Measurements from ENCODE around the gene KIF20B. TPM values are rescaled to one million over a fixed set of nuclear protein-coding genes. Genes with fewer than 3 reads are reported as not detected.

KIF20B gene
- total RNA-seq, 1 experiment from 2014 or later = 50.2 TPM

GRCh38 chr10:89795840-89796239 is 94.5 kb downstream of the KIF20B start:
- intact Hi-C loops (cut with micrococcal nuclease) = loop anchor here (2.0 to 10.0 kb wide), 2 partner anchors 343 to 519 kb away; no protein-coding TSS in a partner anchor
- no TSS peak for BruUV-seq (replicated peaks)

GRCh38 chr10:89798092-89798491 is 96.7 kb downstream of the KIF20B start:
- CTCF ChIA-PET = no interaction called here
- no TSS peak for BruUV-seq (replicated peaks)
- TF ChIP-seq MAX (IDR thresholded peaks at IDR 0.05) (no peak), RAD21 (IDR thresholded peaks at IDR 0.05; ENCODE audit: low read depth) (no peak), CTCF (IDR thresholded peaks at IDR 0.05 in 2 of 3, conservative IDR thresholded peaks at IDR 0.05 in 1 of 3; ENCODE audit: borderline replicate concordance in 1 of 3, insufficient read depth in 1 of 3, low read depth in 2 of 3, low read length in 2 of 3) (no peak), ZFX (IDR thresholded peaks at IDR 0.05) (no peak), REST (IDR thresholded peaks at IDR 0.05; ENCODE audit: low read depth) (no peak), EZH2 (IDR thresholded peaks at IDR 0.05) (no peak), EZH2phosphoT487 (IDR thresholded peaks at IDR 0.05; ENCODE audit: borderline replicate concordance) (no peak), FOSL1 (IDR thresholded peaks at IDR 0.05; ENCODE audit: low read depth) (no peak), POLR2AphosphoS5 (IDR thresholded peaks at IDR 0.05; ENCODE audit: low read depth, low read length) (no peak), TCF7L2 (IDR thresholded peaks at IDR 0.05; ENCODE audit: borderline replicate concordance, extremely low read depth, insufficient read depth, insufficient read length) (no peak), JUND (IDR thresholded peaks at IDR 0.05) (no peak), CBX3 (IDR thresholded peaks at IDR 0.05; ENCODE audit: low read depth) (no peak), CEBPB (IDR thresholded peaks at IDR 0.05; ENCODE audit: low read depth) (no peak), YY1 (IDR thresholded peaks at IDR 0.05; ENCODE audit: extremely low read depth, insufficient replicate concordance, low read depth, low read length) (no peak)

More at GRCh38 chr10:89795840-89796239, 94.5 kb downstream of the KIF20B start:
- POLR2A ChIA-PET = interaction anchor here (0.9 kb wide), 1 partner anchor 855 kb away, joined by 3 read pairs; no protein-coding TSS in a partner anchor
- Histone ChIP-seq H2AFZ (ENCODE audit: low read depth, low read length, poor library complexity, severe bottlenecking) (no peak overlapping the region), H3K4me3 (replicated peaks in 1 of 2; ENCODE audit: low read depth in 1 of 2, low read length in 2 of 2) (no peak overlapping the region), H3K9ac (ENCODE audit: low read length) (no peak overlapping the region), H3K4me1 (ENCODE audit: control insufficient read depth in 1 of 2, insufficient read depth in 2 of 2, low read length in 2 of 2) (peaks cover 17 to 23% of the 10 kb centered on the region in 2 experiments; a peak in 3 of 4 replicates), H3K27me3 (ENCODE audit: insufficient read depth, low read length) (no peaks in the 10 kb centered on the region), H3K9me3 (ENCODE audit: control insufficient read depth in 1 of 2, insufficient read depth in 1 of 2, low read depth in 1 of 2, low read length in 2 of 2) (no peaks in the 10 kb centered on the region), H4K20me1 (ENCODE audit: insufficient read depth) (no peaks in the 10 kb centered on the region), H3K79me2 (ENCODE audit: insufficient read depth, low read length) (no peaks in the 10 kb centered on the region), H3K27ac (ENCODE audit: low read depth, low read length) (peak overlapping the region; percentile 55), H3K9me2 (ENCODE audit: insufficient read depth) (no peaks in the 10 kb centered on the region), H3K36me3 (ENCODE audit: control insufficient read depth in 1 of 2, insufficient read depth in 2 of 2, low read length in 2 of 2) (no peaks in the 10 kb centered on the region), H3K4me2 (ENCODE audit: low read length) (no peak overlapping the region)
- no peak for ATAC-seq
- RAD21 ChIA-PET (ENCODE audit: low non-redundant PET in 1 of 2, low total read pairs in 2 of 2, uncharacterized antibody in 2 of 2, unreplicated experiment in 2 of 2) = no interaction called here
- no peak for DNase-seq (ENCODE audit: low read depth, low spot score)
- TF ChIP-seq YY1 (IDR thresholded peaks at IDR 0.05; ENCODE audit: extremely low read depth, insufficient replicate concordance, low read depth, low read length) (no peak), ZNF274 (IDR thresholded peaks at IDR 0.05; ENCODE audit: low read depth, low read length) (no peak), CBX3 (IDR thresholded peaks at IDR 0.05; ENCODE audit: low read depth) (no peak), EZH2phosphoT487 (IDR thresholded peaks at IDR 0.05; ENCODE audit: borderline replicate concordance) (no peak), ZFX (IDR thresholded peaks at IDR 0.05) (no peak), SIN3A (IDR thresholded peaks at IDR 0.05; ENCODE audit: low read depth) (no peak)
- CTCF ChIA-PET = interaction anchor here (0.8 kb wide), 1 partner anchor 1067 kb away, joined by 3 read pairs; no protein-coding TSS in a partner anchor

More at GRCh38 chr10:89798092-89798491, 96.7 kb downstream of the KIF20B start:
- DNase-seq (ENCODE audit: low read depth, low spot score) = no peak
- intact Hi-C loops (cut with micrococcal nuclease) = loop anchor here (10.0 kb wide), 1 partner anchor 517 kb away; no protein-coding TSS in a partner anchor
- Histone ChIP-seq H3K9ac (ENCODE audit: low read length) (no peak overlapping the region), H3K4me2 (ENCODE audit: low read length) (no peak overlapping the region), H3K4me3 (replicated peaks in 1 of 2; ENCODE audit: low read depth in 1 of 2, low read length in 2 of 2) (no peak overlapping the region), H4K20me1 (ENCODE audit: insufficient read depth) (no peaks in the 10 kb centered on the region), H3K27me3 (ENCODE audit: insufficient read depth, low read length) (no peaks in the 10 kb centered on the region), H3K36me3 (ENCODE audit: control insufficient read depth in 1 of 2, insufficient read depth in 2 of 2, low read length in 2 of 2) (no peaks in the 10 kb centered on the region), H3K27ac (ENCODE audit: low read depth, low read length) (no peak overlapping the region), H3K79me2 (ENCODE audit: insufficient read depth, low read length) (no peaks in the 10 kb centered on the region), H3K9me3 (ENCODE audit: control insufficient read depth in 1 of 2, insufficient read depth in 1 of 2, low read depth in 1 of 2, low read length in 2 of 2) (no peaks in the 10 kb centered on the region), H2AFZ (ENCODE audit: low read depth, low read length, poor library complexity, severe bottlenecking) (no peak overlapping the region), H3K4me1 (ENCODE audit: control insufficient read depth in 1 of 2, insufficient read depth in 2 of 2, low read length in 2 of 2) (peaks cover 17 to 23% of the 10 kb centered on the region in 2 experiments; a peak in 3 of 4 replicates), H3K9me2 (ENCODE audit: insufficient read depth) (no peaks in the 10 kb centered on the region)
- ChIA-PET POLR2A (no interaction called here), RAD21 (ENCODE audit: low non-redundant PET in 1 of 2, low total read pairs in 2 of 2, uncharacterized antibody in 2 of 2, unreplicated experiment in 2 of 2) (no interaction called here)
- ATAC-seq = no peak
